HG02852 (cell line): ENCODE measurements around the gene PTPRH.
"Not testable (repeated sequence)": the region's sequence is repeated elsewhere in the genome, so short reads cannot be mapped to it uniquely, and the experiment has no call there.

ENCODE experiments used
- ATAC-seq: cut with Tn5 transposase; IDR thresholded peaks from one replicate; pipeline ENCODE4 v1.9.1; 2021; ENCODE audit warnings: mild to moderate bottlenecking, moderate library complexity; ENCODE audit not compliant: unreplicated experiment

Gene PTPRH

GRCh38 chr19:55161571-55162322, 47.6 kb downstream of the PTPRH start:
- ATAC-seq = no peak

GRCh38 chr19:55160986-55161365, 48.3 kb downstream of the PTPRH start:
- ATAC-seq = no peak

- ATAC-seq = no peak
Observed at GRCh38 chr19:55160128-55160985, 48.9 kb downstream of the PTPRH start.

- ATAC-seq = no peak
Observed at GRCh38 chr19:55158848-55159749, 50.2 kb downstream of the PTPRH start.

GRCh38 chr19:55158423-55158822, 50.9 kb downstream of the PTPRH start:
- no peak for ATAC-seq

- no peak for ATAC-seq
Observed at GRCh38 chr19:55157064-55157908, 52.0 kb downstream of the PTPRH start, which contains the start of gene TNNI3. TSS of gene TNNI3 (minus strand) at chr19:55157732. CDS start at chr19:55157589, 143 bp downstream.

- ATAC-seq = no peak
Observed at GRCh38 chr19:55156202-55157063, 52.9 kb downstream of the PTPRH start.

GRCh38 chr19:55155784-55156183, 53.5 kb downstream of the PTPRH start:
- not testable (repeated sequence) for ATAC-seq

GRCh38 chr19:55153652-55154264, 55.5 kb downstream of the PTPRH start:
- no peak for ATAC-seq

- no peak for ATAC-seq
Observed at GRCh38 chr19:55152017-55152416, 57.3 kb downstream of the PTPRH start.

GRCh38 chr19:55149078-55150003, 60.0 kb downstream of the PTPRH start, which contains the start of gene TNNT1:
TSS of gene TNNT1 (minus strand) at chr19:55149206. CDS start at chr19:55147157, 2,049 bp downstream.
- no peak for ATAC-seq

GRCh38 chr19:55147545-55148251, 61.6 kb downstream of the PTPRH start:
- ATAC-seq = no peak

GRCh38 chr19:55146705-55147273, 62.5 kb downstream of the PTPRH start:
- no peak for ATAC-seq

GRCh38 chr19:55146078-55146704, 63.1 kb downstream of the PTPRH start:
- no peak for ATAC-seq

GRCh38 chr19:55145232-55145631, 64.1 kb downstream of the PTPRH start:
- ATAC-seq = no peak

- ATAC-seq = no peak
Observed at GRCh38 chr19:55141696-55142095, 67.6 kb downstream of the PTPRH start.
